SK-N-SH (cell line): Measurements from ENCODE around the gene CLSTN2. TPM values are rescaled to one million over a fixed set of nuclear protein-coding genes. Genes with fewer than 3 reads are reported as not detected.

ENCODE experiments used
- CTCF ChIA-PET: fragments of 300-600, 350-600 bp; formaldehyde crosslinking; extraction: SDS; loops from one replicate; lab custom pipeline; 2021; lab: Yijun Ruan, JAX
- POLR2A ChIA-PET: fragments of 350-600 bp; sonication (Branson Sonifier 250); formaldehyde crosslinking; extraction: SDS; loops from one replicate; lab custom pipeline; 2020; ENCODE audit warnings: antibody characterized with exemption, inconsistent platforms; lab: Yijun Ruan, JAX
- DNase-seq: peaks from one replicate; pipeline ENCODE4 v3.0.0; 2012
- H2AFZ ChIP-seq: fragments of 200-600 bp; sonication (generic); 2 replicates; pipeline ENCODE4 v1.8.1; 2016; ENCODE audit warnings: antibody characterized with exemption, mild to moderate bottlenecking, low read depth
- H3F3A ChIP-seq: fragments of 200-600 bp; sonication (generic); replicated peaks from 2 replicates; pipeline ENCODE3; 2016; ENCODE audit warnings: antibody characterized with exemption, mild to moderate bottlenecking; ENCODE audit not compliant: insufficient read depth
- H3K27ac ChIP-seq, 2 experiments: fragments of 200-500 bp in 1 of 2; fragments of 200-600 bp in 1 of 2; sonication (Bioruptor generic) in 1 of 2; sonication (generic), shearing (Covaris generic) in 1 of 2; 2 replicates each; pipeline versions ENCODE4 v1.5.1 to v1.6.1; 2014 to 2016; ENCODE audit warnings: low read depth in 2 of 2, inconsistent platforms in 1 of 2, low read length in 1 of 2, mild to moderate bottlenecking in 1 of 2, mixed read lengths in 1 of 2
- H3K27me3 ChIP-seq: fragments of 200-600 bp; sonication (generic), shearing (Covaris generic); 2 replicates; pipeline ENCODE4 v1.6.1; 2016; ENCODE audit warnings: mixed run types; ENCODE audit not compliant: insufficient read depth
- H3K36me3 ChIP-seq, 2 experiments: fragments of 200-500 bp in 1 of 2; fragments of 200-600 bp in 1 of 2; sonication (Bioruptor generic) in 1 of 2; sonication (generic) in 1 of 2; replicated peaks in 1 of 2; 2 replicates each; pipeline versions ENCODE3 to v1.5.1; 2014 to 2016; ENCODE audit warnings: low read length in 1 of 2, mild to moderate bottlenecking in 1 of 2; ENCODE audit not compliant: insufficient read depth in 2 of 2, control insufficient read depth in 1 of 2
- H3K4me1 ChIP-seq, 2 experiments: fragments of 200-500 bp in 1 of 2; fragments of 200-600 bp in 1 of 2; sonication (Bioruptor generic) in 1 of 2; sonication (generic), shearing (Covaris generic) in 1 of 2; 2 replicates each; pipeline versions ENCODE4 v1.5.1 to v1.6.1; 2014 to 2016; ENCODE audit warnings: low read depth in 1 of 2, low read length in 1 of 2, mixed run types in 1 of 2; ENCODE audit not compliant: insufficient read depth in 2 of 2, control insufficient read depth in 1 of 2
- H3K4me2 ChIP-seq: fragments of 200-600 bp; sonication (generic), shearing (Covaris generic); 2 replicates; pipeline ENCODE4 v1.6.1; 2017; ENCODE audit warnings: mixed run types
- H3K4me3 ChIP-seq, 2 experiments: fragments of 200-500 bp in 1 of 2; fragments of 200-600 bp in 1 of 2; sonication (Bioruptor generic) in 1 of 2; sonication (generic), shearing (Covaris generic) in 1 of 2; 2 replicates each; pipeline versions ENCODE4 v1.5.1 to v1.8.1; 2014 to 2016; ENCODE audit warnings: low read depth in 2 of 2, inconsistent platforms in 1 of 2, low read length in 1 of 2, mild to moderate bottlenecking in 1 of 2, mixed read lengths in 1 of 2, moderate library complexity in 1 of 2
- H3K79me2 ChIP-seq: fragments of 200-600 bp; sonication (generic); 2 replicates; pipeline ENCODE4 v1.8.1; 2017; ENCODE audit warnings: mild to moderate bottlenecking; ENCODE audit not compliant: insufficient read depth
- H3K9ac ChIP-seq: fragments of 200-600 bp; sonication (generic); 2 replicates; pipeline ENCODE4 v1.6.1; 2017; ENCODE audit warnings: mixed run types
- H3K9me2 ChIP-seq: fragments of 200-600 bp; sonication (generic); 2 replicates; pipeline ENCODE4 v1.6.1; 2017; ENCODE audit warnings: mixed run types
- H3K9me3 ChIP-seq: fragments of 200-600 bp; sonication (generic); 2 replicates; pipeline ENCODE4 v1.6.1; 2017; ENCODE audit warnings: mixed run types, mild to moderate bottlenecking, moderate library complexity
- H4K20me1 ChIP-seq: fragments of 200-600 bp; sonication (generic); 2 replicates; pipeline ENCODE4 v1.6.1; 2017; ENCODE audit warnings: mild to moderate bottlenecking, mixed run types; ENCODE audit not compliant: insufficient read depth
- ELF1 ChIP-seq: IDR thresholded peaks from 2 replicates; pipeline ENCODE4 v1.4.0; 2012
- EP300 ChIP-seq, 2 experiments: IDR thresholded peaks; 2 replicates each; pipeline versions ENCODE4 v1.4.0 to v1.6.1; 2012; ENCODE audit warnings: borderline replicate concordance in 1 of 2, low read depth in 1 of 2, low read length in 1 of 2
- EZH2phosphoT487 ChIP-seq: fragments of 200-600 bp; sonication (generic); IDR thresholded peaks from 2 replicates; pipeline ENCODE4 v1.6.1; 2017; ENCODE audit warnings: low read depth, mixed run types, mild to moderate bottlenecking, antibody characterized with exemption, moderate library complexity, borderline replicate concordance
- FOXJ3 ChIP-seq: sonication (generic); formaldehyde crosslinking; IDR thresholded peaks from 2 replicates; pipeline ENCODE4 v1.5.1; 2020; ENCODE audit warnings: mild to moderate bottlenecking, missing genetic modification reagents
- MXI1 ChIP-seq: IDR thresholded peaks from 2 replicates; pipeline ENCODE4 v1.6.1; 2012; ENCODE audit warnings: mild to moderate bottlenecking, low read depth, low read length, improper control_type of control experiment
- POLR2AphosphoS5 ChIP-seq: IDR thresholded peaks from 2 replicates; pipeline ENCODE4 v1.6.1; 2012; ENCODE audit warnings: low read depth, low read length
- RAD21 ChIP-seq: IDR thresholded peaks from 2 replicates; pipeline ENCODE4 v1.6.1; 2012; ENCODE audit warnings: mild to moderate bottlenecking, low read length
- RFX5 ChIP-seq: IDR thresholded peaks from 2 replicates; pipeline ENCODE4 v1.6.1; 2012; ENCODE audit warnings: mild to moderate bottlenecking, improper control_type of control experiment, low read length
- RXRA ChIP-seq: IDR thresholded peaks from 2 replicates; pipeline ENCODE4 v1.4.0; 2012; ENCODE audit warnings: low read depth, mild to moderate bottlenecking, borderline replicate concordance
- SMC3 ChIP-seq: IDR thresholded peaks from 2 replicates; pipeline ENCODE4 v1.6.1; 2012; ENCODE audit warnings: low read depth, low read length, improper control_type of control experiment
- YY1 ChIP-seq: IDR thresholded peaks from 2 replicates; pipeline ENCODE4 v1.4.0; 2012; ENCODE audit warnings: low read depth, mild to moderate bottlenecking
- WGBS: methylation state at CpG from one replicate; pipeline ENCODE4 v1.1.6; 2017; ENCODE audit warnings: low lambda C conversion rate; 5-methylcytosine and 5-hydroxymethylcytosine counted together
- polyA plus RNA-seq, 3 experiments: library from polyadenylated mRNA; depleted of rRNA; stranded (reverse); fragments of >200 nt; gene quantifications; 2 replicates each; pipeline ENCODE4 v1.2.3, GENCODE V29; 2012
- TF ChIP-seq, protein P1 (sequence below): IDR thresholded peaks from 2 replicates; pipeline ENCODE4 v1.4.0; 2012; ENCODE audit warnings: low read depth, borderline replicate concordance
- TF ChIP-seq, protein P2 (sequence below): fragments of 200-600 bp; sonication (generic); IDR thresholded peaks from 2 replicates; pipeline ENCODE4 v1.6.1; 2017; ENCODE audit warnings: antibody characterized with exemption, mild to moderate bottlenecking, moderate library complexity
- TF ChIP-seq, protein P3 (sequence below): IDR thresholded peaks from 2 replicates; pipeline ENCODE4 v1.6.1; 2012; ENCODE audit warnings: mild to moderate bottlenecking, low read depth, low read length, moderate library complexity

CLSTN2 gene
- polyA plus RNA-seq, 1 of the 3 experiments (the other 2 are of a cell fraction) = 0.02 TPM

DNA sequence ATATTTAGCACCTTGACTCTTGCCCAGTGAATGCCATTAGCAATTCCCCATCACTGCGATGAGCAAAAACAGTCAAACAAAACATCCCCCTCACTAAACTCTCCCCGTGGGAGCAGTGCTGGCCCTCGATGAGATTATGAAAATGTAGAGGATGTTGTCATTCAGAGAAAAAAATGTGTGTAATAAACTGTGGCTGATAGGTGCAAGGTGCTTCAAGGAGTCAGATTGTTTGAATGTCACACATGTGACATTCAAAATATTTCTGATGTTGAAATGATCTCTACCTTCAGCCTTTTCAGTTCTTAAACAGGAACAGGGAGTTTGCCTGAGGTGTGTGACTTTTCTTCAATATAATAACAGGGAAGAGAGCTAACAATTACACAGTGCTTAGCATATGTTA is 461.1 kb downstream of the CLSTN2 start:
- Histone ChIP-seq H3K27ac (no peak overlapping the region), H3K4me2 (no peak overlapping the region), H3K9me2 (no peaks in the 10 kb centered on the region), H3K4me3 (no peak overlapping the region), H3K9ac (no peak overlapping the region), H3K27me3 (no peaks in the 10 kb centered on the region), H3K9me3 (0 out of 2 replicates have a peak, but pooled peaks cover 4% of the 10 kb centered on the region), H2AFZ (no peak overlapping the region), H4K20me1 (no peaks in the 10 kb centered on the region), H3K36me3 (no peaks in the 10 kb centered on the region), H3F3A (no peaks in the 10 kb centered on the region), H3K4me1 (peaks cover 0 to 4% of the 10 kb centered on the region in 2 experiments; a peak in 1 of 4 replicates), H3K79me2 (no peaks in the 10 kb centered on the region)
- CTCF ChIA-PET = interaction anchor here (1.4 kb wide), 1 partner anchor 36 kb away, joined by 3 read pairs; no protein-coding TSS in a partner anchor
- TF ChIP-seq YY1 (no peak), EZH2phosphoT487 (no peak), POLR2AphosphoS5 (no peak), RAD21 (no peak), RXRA (no peak), MXI1 (no peak), FOXJ3 (CRISPR knock-in tag) (no peak), EP300 (IDR thresholded peaks at IDR 0.05; ENCODE audit: borderline replicate concordance in 1 of 2, low read depth in 1 of 2, low read length in 1 of 2) (no peak), SMC3 (no peak)
- TF ChIP-seq, protein P1, sequence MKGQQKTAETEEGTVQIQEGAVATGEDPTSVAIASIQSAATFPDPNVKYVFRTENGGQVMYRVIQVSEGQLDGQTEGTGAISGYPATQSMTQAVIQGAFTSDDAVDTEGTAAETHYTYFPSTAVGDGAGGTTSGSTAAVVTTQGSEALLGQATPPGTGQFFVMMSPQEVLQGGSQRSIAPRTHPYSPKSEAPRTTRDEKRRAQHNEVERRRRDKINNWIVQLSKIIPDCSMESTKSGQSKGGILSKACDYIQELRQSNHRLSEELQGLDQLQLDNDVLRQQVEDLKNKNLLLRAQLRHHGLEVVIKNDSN = no peak
- TF ChIP-seq, protein P2, sequence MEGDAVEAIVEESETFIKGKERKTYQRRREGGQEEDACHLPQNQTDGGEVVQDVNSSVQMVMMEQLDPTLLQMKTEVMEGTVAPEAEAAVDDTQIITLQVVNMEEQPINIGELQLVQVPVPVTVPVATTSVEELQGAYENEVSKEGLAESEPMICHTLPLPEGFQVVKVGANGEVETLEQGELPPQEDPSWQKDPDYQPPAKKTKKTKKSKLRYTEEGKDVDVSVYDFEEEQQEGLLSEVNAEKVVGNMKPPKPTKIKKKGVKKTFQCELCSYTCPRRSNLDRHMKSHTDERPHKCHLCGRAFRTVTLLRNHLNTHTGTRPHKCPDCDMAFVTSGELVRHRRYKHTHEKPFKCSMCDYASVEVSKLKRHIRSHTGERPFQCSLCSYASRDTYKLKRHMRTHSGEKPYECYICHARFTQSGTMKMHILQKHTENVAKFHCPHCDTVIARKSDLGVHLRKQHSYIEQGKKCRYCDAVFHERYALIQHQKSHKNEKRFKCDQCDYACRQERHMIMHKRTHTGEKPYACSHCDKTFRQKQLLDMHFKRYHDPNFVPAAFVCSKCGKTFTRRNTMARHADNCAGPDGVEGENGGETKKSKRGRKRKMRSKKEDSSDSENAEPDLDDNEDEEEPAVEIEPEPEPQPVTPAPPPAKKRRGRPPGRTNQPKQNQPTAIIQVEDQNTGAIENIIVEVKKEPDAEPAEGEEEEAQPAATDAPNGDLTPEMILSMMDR = no peak
- no peak for DNase-seq
- POLR2A ChIA-PET = no interaction called here
- WGBS = 23% methylated on average over 3 of the region's 3 CpGs

DNA sequence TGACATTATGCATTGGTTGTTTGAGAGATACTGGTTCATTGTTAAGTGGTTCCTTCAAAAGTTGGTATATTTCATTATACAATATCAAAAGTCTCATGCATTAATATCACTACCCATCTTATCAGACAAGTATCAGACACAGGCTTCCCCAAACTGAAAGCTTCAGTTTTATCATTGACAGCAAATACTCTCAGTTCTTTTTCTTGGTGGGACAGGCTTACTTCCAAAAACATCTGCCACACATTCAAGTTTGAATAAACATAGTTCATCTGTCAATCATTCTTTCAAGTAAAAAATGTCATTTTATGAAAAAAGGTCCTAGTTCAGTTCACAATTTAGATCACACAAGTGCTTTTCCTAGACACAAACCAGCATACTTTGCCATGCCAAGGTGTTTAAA is 462.9 kb downstream of the CLSTN2 start:
- no peak for TF ChIP-seq FOXJ3 (CRISPR knock-in tag)
- TF ChIP-seq RFX5 = no peak
- no peak for TF ChIP-seq ELF1
- TF ChIP-seq YY1 = no peak
- TF ChIP-seq, protein P1 = no peak
- TF ChIP-seq, protein P3, sequence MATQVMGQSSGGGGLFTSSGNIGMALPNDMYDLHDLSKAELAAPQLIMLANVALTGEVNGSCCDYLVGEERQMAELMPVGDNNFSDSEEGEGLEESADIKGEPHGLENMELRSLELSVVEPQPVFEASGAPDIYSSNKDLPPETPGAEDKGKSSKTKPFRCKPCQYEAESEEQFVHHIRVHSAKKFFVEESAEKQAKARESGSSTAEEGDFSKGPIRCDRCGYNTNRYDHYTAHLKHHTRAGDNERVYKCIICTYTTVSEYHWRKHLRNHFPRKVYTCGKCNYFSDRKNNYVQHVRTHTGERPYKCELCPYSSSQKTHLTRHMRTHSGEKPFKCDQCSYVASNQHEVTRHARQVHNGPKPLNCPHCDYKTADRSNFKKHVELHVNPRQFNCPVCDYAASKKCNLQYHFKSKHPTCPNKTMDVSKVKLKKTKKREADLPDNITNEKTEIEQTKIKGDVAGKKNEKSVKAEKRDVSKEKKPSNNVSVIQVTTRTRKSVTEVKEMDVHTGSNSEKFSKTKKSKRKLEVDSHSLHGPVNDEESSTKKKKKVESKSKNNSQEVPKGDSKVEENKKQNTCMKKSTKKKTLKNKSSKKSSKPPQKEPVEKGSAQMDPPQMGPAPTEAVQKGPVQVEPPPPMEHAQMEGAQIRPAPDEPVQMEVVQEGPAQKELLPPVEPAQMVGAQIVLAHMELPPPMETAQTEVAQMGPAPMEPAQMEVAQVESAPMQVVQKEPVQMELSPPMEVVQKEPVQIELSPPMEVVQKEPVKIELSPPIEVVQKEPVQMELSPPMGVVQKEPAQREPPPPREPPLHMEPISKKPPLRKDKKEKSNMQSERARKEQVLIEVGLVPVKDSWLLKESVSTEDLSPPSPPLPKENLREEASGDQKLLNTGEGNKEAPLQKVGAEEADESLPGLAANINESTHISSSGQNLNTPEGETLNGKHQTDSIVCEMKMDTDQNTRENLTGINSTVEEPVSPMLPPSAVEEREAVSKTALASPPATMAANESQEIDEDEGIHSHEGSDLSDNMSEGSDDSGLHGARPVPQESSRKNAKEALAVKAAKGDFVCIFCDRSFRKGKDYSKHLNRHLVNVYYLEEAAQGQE = no peak
- H3K4me1 ChIP-seq = peaks cover 0 to 4% of the 10 kb centered on the region in 2 experiments; a peak in 1 of 4 replicates
- H3F3A ChIP-seq = no peaks in the 10 kb centered on the region
- no peak overlapping the region for H3K27ac ChIP-seq
- H3K36me3 ChIP-seq = no peaks in the 10 kb centered on the region
- H3K27me3 ChIP-seq = no peaks in the 10 kb centered on the region
- H3K9me2 ChIP-seq = no peaks in the 10 kb centered on the region
- H2AFZ ChIP-seq = no peak overlapping the region
- no peak overlapping the region for H3K4me3 ChIP-seq
- H3K9me3 ChIP-seq = no peaks in the 10 kb centered on the region
- no peak overlapping the region for H3K4me2 ChIP-seq
- DNase-seq = no peak
- ChIA-PET POLR2A (no interaction called here), CTCF (no interaction called here)
- H4K20me1 ChIP-seq = no peaks in the 10 kb centered on the region
- H3K9ac ChIP-seq = no peak overlapping the region
- no peaks in the 10 kb centered on the region for H3K79me2 ChIP-seq
